ENCODE data around the gene SPSB1. TPM values are rescaled to one million over a fixed set of nuclear protein-coding genes. Genes with fewer than 3 reads are reported as not detected.

The SPSB1 gene
- total and polyA plus RNA-seq, 2 of the 4 experiments (the other 2 are of a cell fraction), result 16.7 to 19.8 TPM

DNA sequence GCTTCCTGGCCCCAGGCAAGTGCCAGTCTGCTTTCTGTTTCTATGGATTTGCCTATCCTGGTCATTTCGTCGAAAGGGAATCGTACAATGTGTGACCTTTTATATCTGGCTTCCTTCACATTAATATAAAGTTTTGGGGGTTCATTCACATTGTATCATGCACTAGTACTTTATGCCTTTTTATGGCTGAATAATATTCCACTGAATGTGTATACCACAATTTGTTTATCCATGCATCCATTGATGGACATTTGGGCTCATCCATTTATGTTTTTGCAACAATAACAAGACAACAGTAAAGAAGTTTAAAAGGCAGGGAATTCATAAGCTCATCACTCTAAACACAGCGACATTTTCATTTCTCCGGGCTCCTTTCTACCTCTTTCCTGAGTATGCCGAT lies 50.6 kb downstream of the SPSB1 start:
- TF ChIP-seq RAD21 (IDR thresholded peaks at IDR 0.05; ENCODE audit: low read length) (no peak), CEBPB (IDR thresholded peaks at IDR 0.05; ENCODE audit: low read depth, low read length) (no peak), RCOR1 (IDR thresholded peaks at IDR 0.05; ENCODE audit: insufficient replicate concordance, low read length) (no peak), CHD1 (IDR thresholded peaks at IDR 0.05; ENCODE audit: low read depth, low read length) (no peak), BHLHE40 (IDR thresholded peaks at IDR 0.05; ENCODE audit: low read depth, low read length) (no peak), FOS (IDR thresholded peaks at IDR 0.05; ENCODE audit: low read depth, low read length) (no peak), NFE2L2 (IDR thresholded peaks at IDR 0.05; ENCODE audit: low read depth, low read length) (no peak), SMC3 (IDR thresholded peaks at IDR 0.05; ENCODE audit: low read depth, low read length) (no peak), ELK1 (IDR thresholded peaks at IDR 0.05; ENCODE audit: borderline replicate concordance, low read depth, low read length) (no peak), MAZ (IDR thresholded peaks at IDR 0.05; ENCODE audit: borderline replicate concordance, low read depth, low read length) (no peak), MAFK (IDR thresholded peaks at IDR 0.05; ENCODE audit: low read depth, low read length) (no peak)
- TF ChIP-seq, protein P1, sequence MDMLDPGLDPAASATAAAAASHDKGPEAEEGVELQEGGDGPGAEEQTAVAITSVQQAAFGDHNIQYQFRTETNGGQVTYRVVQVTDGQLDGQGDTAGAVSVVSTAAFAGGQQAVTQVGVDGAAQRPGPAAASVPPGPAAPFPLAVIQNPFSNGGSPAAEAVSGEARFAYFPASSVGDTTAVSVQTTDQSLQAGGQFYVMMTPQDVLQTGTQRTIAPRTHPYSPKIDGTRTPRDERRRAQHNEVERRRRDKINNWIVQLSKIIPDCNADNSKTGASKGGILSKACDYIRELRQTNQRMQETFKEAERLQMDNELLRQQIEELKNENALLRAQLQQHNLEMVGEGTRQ (IDR thresholded peaks at IDR 0.05; ENCODE audit: low read depth, low read length), result no peak
- Histone ChIP-seq H2AK9ac (replicated peaks; ENCODE audit: low read depth, low read length, poor library complexity) (no peak overlapping the region), H2BK15ac (ENCODE audit: low read depth, low read length) (no peak overlapping the region), H3K27me3 (ENCODE audit: control insufficient read depth, insufficient read depth, low read length) (no peaks in the 10 kb centered on the region), H3K4me1 (ENCODE audit: control insufficient read depth, insufficient read depth, low read length) (peaks cover 9% of the 10 kb centered on the region; the same call in 1 of the 2 replicates), H2BK120ac (ENCODE audit: low read depth, low read length) (no peak overlapping the region), H3K27ac (ENCODE audit: insufficient read depth, low read length) (no peak overlapping the region), H3K4ac (ENCODE audit: low read depth, low read length) (no peak overlapping the region), H3K14ac (replicated peaks; ENCODE audit: low read depth, low read length) (no peak overlapping the region), H3K4me3 (ENCODE audit: insufficient read depth, low read depth, low read length) (no peak overlapping the region), H3K9ac (ENCODE audit: low read depth, low read length) (no peak overlapping the region), H2BK20ac (ENCODE audit: low read depth, low read length) (no peak overlapping the region), H2BK5ac (ENCODE audit: low read depth, low read length, poor library complexity, severe bottlenecking) (no peak overlapping the region), H4K5ac (ENCODE audit: low read depth, low read length) (no peak overlapping the region), H3K79me1 (ENCODE audit: low read depth in 1 of 2, low read length in 2 of 2) (peaks cover 51 to 92% of the 10 kb centered on the region in 2 experiments), H4K20me1 (ENCODE audit: insufficient read depth, low read length) (peaks cover 92% of the 10 kb centered on the region), H3K36me3 (ENCODE audit: control insufficient read depth, insufficient read depth, low read length) (no peaks in the 10 kb centered on the region), H3K23ac (ENCODE audit: low read depth, low read length) (no peak overlapping the region), H3K4me2 (ENCODE audit: low read depth, low read length) (no peak overlapping the region), H2AFZ (replicated peaks; ENCODE audit: low read length, poor library complexity) (no peak overlapping the region), H3K18ac (ENCODE audit: low read depth, low read length) (no peak overlapping the region), H3K9me3 (ENCODE audit: control insufficient read depth, insufficient read depth, low read length) (no peaks in the 10 kb centered on the region), H3K56ac (ENCODE audit: extremely low read depth, insufficient read depth, low read length) (no peak overlapping the region), H4K8ac (ENCODE audit: low read depth in 2 of 2, low read length in 2 of 2) (no peak overlapping the region), H3K9me1 (ENCODE audit: insufficient read depth, low read length) (peaks cover 19% of the 10 kb centered on the region), H2AK5ac (ENCODE audit: low read depth, low read length) (no peak overlapping the region), H4K91ac (ENCODE audit: insufficient read depth, low read depth, low read length) (no peak overlapping the region)
- no peak for ATAC-seq (ENCODE audit: low read depth)
- no TSS peak for BruUV-seq (replicated peaks)
- WGBS, 2 experiments (ENCODE audit: extremely low coverage in 2 of 2, insufficient read length in 1 of 2), result 94% methylated on average over 3 of the region's 6 CpGs; no CpG with 5 or more reads in 1 of the 2 experiments
- dilution Hi-C loops (cut with HindIII; ENCODE audit: low sequenced_read_pairs, unreplicated experiment) (no loop called here), intact Hi-C loops (cut with micrococcal nuclease) (no loop called here), in situ Hi-C loops (cut with MboI; ENCODE audit: low sequenced_read_pairs) (no loop called here)
- ChIA-PET POLR2A (ENCODE audit: unreplicated experiment) (no interaction called here), CTCF (no interaction called here)
- no peak for DNase-seq

All from IMR-90 (cell line).